ENCODE measurements around the gene KDM2B.

The KDM2B gene

DNA sequence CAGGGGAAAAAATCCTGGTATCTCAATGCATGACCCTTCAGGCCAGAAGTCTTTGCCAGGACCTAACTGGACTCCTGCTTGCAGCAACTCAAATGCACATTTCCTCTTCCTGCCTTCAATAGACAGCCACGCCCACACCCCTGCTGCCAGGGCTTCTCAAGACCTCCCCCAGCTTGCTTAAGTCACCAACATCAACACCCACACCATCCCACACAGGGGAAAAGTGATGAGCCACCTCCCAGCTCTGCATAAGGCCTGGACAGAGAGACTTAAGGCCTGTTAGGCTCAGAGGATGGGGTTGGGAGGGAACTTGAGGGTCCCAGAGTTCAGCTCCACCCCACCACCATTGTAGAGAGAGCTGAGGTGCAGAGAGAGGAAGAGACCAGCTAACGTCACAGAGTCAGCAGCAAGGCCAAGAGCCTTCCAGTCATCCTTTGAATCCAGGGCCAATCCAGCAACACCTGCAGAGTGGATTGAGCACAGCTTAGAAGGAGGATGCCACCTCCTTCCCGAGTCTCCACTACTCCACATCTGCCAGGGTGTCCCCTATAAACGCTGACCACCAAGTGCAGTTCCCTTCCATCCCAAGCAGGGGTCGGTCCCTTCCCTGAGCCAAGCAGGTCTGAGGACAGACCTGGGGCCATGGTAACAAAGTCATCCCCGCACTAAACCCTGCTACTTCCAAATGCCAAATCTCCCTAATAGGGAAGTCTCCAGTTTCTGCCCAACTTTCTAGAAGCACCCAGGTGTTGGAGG, 50.0 kb downstream of the KDM2B start:
- DNase-seq (ENCODE audit: low read depth) = peak; percentile 76

DNA sequence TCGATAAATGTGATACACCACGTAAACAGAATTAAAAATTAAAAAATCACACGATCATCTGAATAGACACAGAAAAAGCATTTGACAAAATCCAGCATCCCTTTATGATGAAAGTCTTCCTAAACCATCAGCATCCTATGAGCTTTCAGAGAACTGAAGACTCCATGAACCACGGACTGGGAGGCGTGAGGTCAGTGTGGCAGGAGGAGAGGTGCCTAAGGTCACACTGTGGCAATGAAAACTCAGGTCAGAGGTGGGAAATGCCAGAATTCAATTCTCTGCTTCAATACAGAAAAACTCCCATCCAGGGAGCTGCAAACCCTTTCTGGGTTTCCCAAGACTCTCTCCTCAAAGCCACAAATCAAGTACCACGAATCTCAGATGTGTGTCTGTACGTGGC, 51.6 kb downstream of the KDM2B start:
- DNase-seq (ENCODE audit: low read depth) = no peak

GRCh38 chr12:121525411-121525810, 55.4 kb downstream of the KDM2B start:
- no peak for DNase-seq (ENCODE audit: low read depth)

DNA sequence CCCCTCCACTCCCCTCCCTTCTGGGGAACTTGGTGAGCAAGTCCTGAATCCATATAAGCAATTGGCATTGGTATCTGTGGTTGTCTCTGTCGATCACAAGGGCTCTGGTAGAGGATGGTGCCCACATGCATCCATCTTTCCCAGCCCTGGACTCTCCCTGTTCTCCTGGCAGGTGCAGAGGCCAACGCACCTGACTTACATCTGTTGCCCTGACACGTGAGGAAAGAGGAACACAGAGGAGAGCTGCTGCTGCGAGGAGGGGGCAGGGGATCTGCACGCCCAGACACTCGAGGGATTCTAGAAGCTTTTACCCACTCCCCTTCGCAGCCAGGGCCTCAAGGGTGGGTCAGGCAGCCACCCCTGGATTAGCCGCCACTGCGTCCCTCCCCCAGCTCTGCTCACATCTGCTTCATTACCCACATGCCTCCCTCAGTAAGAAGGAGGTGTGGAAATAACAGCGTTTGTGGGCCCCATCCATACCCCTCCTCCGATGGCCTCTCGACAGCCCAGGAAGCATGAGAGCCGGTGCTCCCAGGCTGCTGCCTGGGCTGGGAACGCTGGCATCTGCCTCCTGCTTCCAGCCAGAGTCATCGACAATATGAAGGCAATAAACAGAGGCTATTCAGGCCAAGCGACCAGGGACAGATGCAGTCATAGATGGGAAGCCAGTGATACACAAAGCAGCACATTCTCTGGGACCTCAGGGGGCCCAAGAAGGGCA, 56.5 kb downstream of the KDM2B start:
- no peak for DNase-seq (ENCODE audit: low read depth)

DNA sequence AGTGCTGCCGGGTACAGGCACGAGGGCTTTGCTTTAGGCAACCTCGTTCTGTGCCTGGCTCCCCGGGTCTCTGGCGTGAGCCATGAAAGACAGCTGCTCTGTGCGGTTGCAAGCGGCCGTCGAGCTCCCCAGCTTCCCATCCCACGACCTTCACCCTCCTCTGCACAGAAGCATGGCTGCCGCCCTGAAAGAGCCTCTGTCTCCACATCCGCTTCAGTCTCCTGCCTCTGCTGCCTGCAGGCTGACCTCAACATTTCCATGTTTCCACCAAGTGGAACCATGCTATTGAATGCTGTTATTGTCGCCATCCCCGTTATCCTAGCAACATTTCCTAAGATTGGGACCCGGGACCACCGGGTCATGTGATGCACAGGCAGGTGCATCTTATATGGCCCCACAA, 57.1 kb downstream of the KDM2B start:
- no peak for DNase-seq (ENCODE audit: low read depth)

DNA sequence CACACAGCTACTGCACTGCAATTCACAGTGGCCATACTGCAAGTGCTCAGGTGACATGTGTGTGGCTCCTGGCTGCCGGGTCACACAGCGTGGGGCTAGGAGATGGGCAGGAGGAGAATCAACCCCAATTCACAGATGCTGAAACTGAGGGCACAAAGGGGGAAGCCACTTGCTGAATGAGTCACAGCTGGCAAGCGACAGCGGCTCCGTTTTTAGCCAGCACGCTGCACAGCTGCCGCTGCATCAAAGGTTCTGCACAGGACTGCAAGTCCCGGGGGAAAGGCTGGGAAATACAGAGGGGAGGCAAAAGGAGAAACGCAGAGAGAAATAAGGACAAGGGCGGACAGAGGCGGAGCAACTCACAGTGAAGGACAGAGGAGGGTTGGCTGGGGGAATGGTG, 57.9 kb downstream of the KDM2B start:
- DNase-seq (ENCODE audit: low read depth) = no peak

- no peak for DNase-seq (ENCODE audit: low read depth)
These were observed 60.2 kb downstream of the KDM2B start for GRCh38 chr12:121520586-121521086.

GRCh38 chr12:121520119-121520518, 60.7 kb downstream of the KDM2B start:
- no peak for DNase-seq (ENCODE audit: low read depth)

GRCh38 chr12:121519227-121519626, 61.6 kb downstream of the KDM2B start:
- DNase-seq (ENCODE audit: low read depth) = no peak

- DNase-seq (ENCODE audit: low read depth) = no peak
These were observed 62.2 kb downstream of the KDM2B start for GRCh38 chr12:121518656-121519055.

GRCh38 chr12:121516437-121517011, 64.3 kb downstream of the KDM2B start:
- no peak for DNase-seq (ENCODE audit: low read depth)

GRCh38 chr12:121515615-121516014, 65.2 kb downstream of the KDM2B start:
- DNase-seq (ENCODE audit: low read depth) = no peak

DNA sequence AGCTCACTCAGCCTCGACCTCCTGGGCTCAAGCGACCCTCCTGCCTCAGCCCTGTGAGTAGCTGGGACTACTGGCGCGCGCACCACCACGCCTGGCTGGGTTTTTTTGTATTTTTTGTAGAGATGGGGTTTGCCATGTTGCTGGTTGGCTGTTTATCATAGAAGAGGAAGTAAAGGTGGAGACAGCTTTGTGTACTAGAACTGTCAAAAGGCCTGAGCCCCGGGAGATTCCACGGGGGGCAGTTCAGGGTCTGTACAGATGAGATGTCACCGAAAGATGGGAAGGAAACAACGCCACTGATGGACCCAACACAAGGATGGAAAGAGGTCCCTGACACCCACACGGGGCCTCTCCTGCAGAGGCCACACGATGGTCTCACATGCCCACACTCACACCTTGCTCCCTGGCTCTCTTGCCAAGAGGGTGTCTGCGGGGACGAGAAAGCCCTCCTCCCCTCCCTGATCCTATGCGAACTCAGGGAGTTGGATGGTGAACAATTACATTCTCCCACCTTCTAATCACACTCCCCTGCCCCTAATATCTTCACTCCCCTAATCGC, 66.6 kb downstream of the KDM2B start:
- DNase-seq (ENCODE audit: low read depth) = no peak

GRCh38 chr12:121513464-121514183, 67.2 kb downstream of the KDM2B start:
- DNase-seq (ENCODE audit: low read depth) = peak; percentile 9

DNA sequence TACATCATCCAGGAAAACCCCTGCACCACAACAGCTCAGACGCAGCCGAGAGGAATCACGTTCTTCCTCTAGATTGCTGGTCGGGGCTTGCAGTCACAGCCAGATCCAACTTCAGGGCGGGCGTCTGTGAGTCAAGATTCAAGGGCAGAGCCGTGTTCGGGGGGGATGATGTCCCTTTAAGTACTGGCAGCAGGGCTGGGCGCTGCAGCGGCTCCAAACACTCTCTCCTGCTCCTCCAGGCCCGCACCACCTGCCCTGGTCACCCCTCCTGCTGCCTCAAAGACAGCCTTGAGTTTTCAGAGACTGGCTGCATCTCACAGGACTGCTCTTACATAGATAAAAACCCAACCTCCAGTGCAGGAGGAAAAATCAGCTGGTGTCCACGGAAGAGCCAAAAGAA, 68.3 kb downstream of the KDM2B start:
- no peak for DNase-seq (ENCODE audit: low read depth)

- DNase-seq (ENCODE audit: low read depth) = no peak
These were observed 68.9 kb downstream of the KDM2B start for GRCh38 chr12:121511916-121512315.

DNA sequence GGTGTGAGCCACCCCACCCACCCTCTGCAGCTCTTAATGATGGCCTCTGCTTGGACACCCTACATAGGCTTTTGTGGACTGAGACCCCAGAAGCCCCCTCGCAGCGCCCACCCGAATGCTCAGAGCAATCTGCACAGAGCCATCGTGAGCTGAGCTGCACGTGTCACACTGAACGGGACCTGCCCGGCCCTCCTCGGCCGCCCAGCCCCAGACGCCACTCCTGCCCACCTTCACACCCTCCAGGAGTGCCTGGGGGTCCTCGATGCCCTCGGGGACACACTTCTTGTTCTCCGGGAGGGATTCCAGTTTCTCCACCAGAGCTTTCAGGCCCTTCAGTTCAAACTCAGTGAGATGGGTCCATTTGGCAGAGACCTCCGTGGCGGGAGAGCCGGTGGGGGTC, 71.5 kb downstream of the KDM2B start:
- no peak for DNase-seq (ENCODE audit: low read depth)

DNA sequence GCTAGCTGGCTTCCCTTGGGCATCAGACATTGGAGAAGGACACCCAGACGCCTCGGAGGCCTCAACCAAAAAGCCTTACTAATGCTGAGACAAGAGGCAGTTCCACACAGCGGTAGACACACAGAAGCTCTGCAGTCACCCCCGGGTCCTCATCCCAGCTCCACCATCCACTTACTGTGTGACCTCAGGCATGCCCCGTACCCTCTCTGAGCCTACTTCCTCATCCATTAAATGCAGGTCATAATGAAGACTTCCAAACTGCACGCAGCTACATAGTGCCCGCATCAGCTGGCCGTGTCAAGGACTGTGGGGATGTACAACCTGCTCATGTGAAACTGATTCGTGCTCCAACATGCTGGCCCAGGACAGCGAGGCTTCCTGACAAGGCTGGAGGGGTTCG, 72.3 kb downstream of the KDM2B start:
- no peak for DNase-seq (ENCODE audit: low read depth)

DNA sequence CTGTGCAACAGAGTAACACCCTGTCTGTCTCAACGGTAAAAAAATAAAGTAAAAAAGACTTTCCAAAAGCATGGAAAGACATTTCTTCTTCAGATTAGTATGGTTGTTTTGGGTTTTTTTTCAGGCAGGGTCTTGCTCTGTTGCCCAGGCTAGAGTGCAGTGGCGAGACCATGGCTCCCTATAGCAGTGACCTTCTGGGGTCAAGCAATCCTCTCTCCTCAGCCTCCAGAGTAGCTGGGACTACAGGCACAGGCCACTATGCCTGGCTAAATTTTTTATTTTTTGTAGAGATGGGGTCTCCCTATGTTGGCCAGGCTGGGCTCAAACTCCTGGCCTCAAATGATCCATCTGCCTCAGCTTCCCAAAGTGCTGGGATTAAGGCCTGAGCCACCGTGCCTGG, 72.8 kb downstream of the KDM2B start:
- DNase-seq (ENCODE audit: low read depth) = no peak

- no peak for DNase-seq (ENCODE audit: low read depth)
These were observed 73.6 kb downstream of the KDM2B start for GRCh38 chr12:121507245-121507644.

GRCh38 chr12:121505513-121505912, 75.3 kb downstream of the KDM2B start:
- no peak for DNase-seq (ENCODE audit: low read depth)

- DNase-seq (ENCODE audit: low read depth) = no peak
These were observed 76.3 kb downstream of the KDM2B start for GRCh38 chr12:121504505-121504904.

Measured in amniotic epithelial cell (primary cell).